Body of pancreas (tissue), 4 donors: ENCODE data around the gene NT5M.

Experiments
- POLR2A ChIP-seq, 3 donors: fragments of 450-650 bp; IDR thresholded peaks; one replicate each; pipeline ENCODE4 v1.6.1; 2016; ENCODE audit warnings: antibody characterized with exemption in 3 of 3, mild to moderate bottlenecking in 2 of 3
- TF ChIP-seq, protein P1 (sequence below), 7 experiments: fragments of 450-650 bp in 4 of 7; fragments of 200-600 bp in 3 of 7; sonication (generic) in 3 of 7; IDR thresholded peaks; one replicate each; pipeline ENCODE4 v1.5.1; 2016 to 2019; ENCODE audit warnings: antibody characterized with exemption in 7 of 7

GRCh38 chr17:17382971-17383370, 79.8 kb downstream of the NT5M start:
- TF ChIP-seq, protein P1, sequence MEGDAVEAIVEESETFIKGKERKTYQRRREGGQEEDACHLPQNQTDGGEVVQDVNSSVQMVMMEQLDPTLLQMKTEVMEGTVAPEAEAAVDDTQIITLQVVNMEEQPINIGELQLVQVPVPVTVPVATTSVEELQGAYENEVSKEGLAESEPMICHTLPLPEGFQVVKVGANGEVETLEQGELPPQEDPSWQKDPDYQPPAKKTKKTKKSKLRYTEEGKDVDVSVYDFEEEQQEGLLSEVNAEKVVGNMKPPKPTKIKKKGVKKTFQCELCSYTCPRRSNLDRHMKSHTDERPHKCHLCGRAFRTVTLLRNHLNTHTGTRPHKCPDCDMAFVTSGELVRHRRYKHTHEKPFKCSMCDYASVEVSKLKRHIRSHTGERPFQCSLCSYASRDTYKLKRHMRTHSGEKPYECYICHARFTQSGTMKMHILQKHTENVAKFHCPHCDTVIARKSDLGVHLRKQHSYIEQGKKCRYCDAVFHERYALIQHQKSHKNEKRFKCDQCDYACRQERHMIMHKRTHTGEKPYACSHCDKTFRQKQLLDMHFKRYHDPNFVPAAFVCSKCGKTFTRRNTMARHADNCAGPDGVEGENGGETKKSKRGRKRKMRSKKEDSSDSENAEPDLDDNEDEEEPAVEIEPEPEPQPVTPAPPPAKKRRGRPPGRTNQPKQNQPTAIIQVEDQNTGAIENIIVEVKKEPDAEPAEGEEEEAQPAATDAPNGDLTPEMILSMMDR (IDR thresholded peaks at IDR 0.05): no peak
- no peak for TF ChIP-seq POLR2A (IDR thresholded peaks at IDR 0.05)
